Right atrium auricular region (tissue), 2 donors: ENCODE data around the gene CYP46A1. TPM values are rescaled to one million over a fixed set of nuclear protein-coding genes. Genes with fewer than 3 reads are reported as not detected.
A peak's percentile ranks its signal among the peaks of the same experiment; 100 is the strongest.

Source experiments
- DNase-seq: peaks from one replicate; pipeline ENCODE4 v3.0.0-alpha.2; 2019; ENCODE audit warnings: low spot score
- H3K27ac ChIP-seq, 2 donors: fragments of 200-600 bp; sonication (generic); 1 replicate in 1 of 2; 2 replicates in 1 of 2; pipeline ENCODE4 v1.5.1; 2016 to 2019
- H3K27me3 ChIP-seq, 2 donors: fragments of 200-600 bp; sonication (generic); one replicate each; pipeline versions ENCODE4 v1.5.1 to v1.6.0; 2017 to 2019
- H3K36me3 ChIP-seq: fragments of 200-600 bp; sonication (generic); one replicate; pipeline ENCODE4 v1.5.1; 2016
- H3K4me1 ChIP-seq, 2 donors: fragments of 200-600 bp; sonication (generic); one replicate each; pipeline versions ENCODE4 v1.5.1 to v1.6.0; 2017 to 2019
- H3K4me3 ChIP-seq, 2 donors: fragments of 200-600 bp; sonication (generic); 1 replicate in 1 of 2; 2 replicates in 1 of 2; pipeline ENCODE4 v1.5.1; 2017 to 2019; ENCODE audit warnings: mild to moderate bottlenecking in 1 of 2, moderate library complexity in 1 of 2
- H3K9me3 ChIP-seq, 2 donors: fragments of 200-600 bp; sonication (generic); one replicate each; pipeline ENCODE4 v1.5.1; 2019
- CTCF ChIP-seq, 2 donors: fragments of 200-600 bp; sonication (generic); IDR thresholded peaks; one replicate each; pipeline ENCODE4 v1.5.1; 2019; ENCODE audit warnings: antibody characterized with exemption in 2 of 2
- total RNA-seq, 2 donors: library from RNA; depleted of rRNA; stranded (reverse); fragments of >200 nt; gene quantifications; one replicate each; pipeline ENCODE4 v1.1.0, GENCODE V29; 2016

The CYP46A1 gene
- total RNA-seq, 2 donors from 2014 or later = 1.4 to 6.9 TPM

GRCh38 chr14:99740411-99740810 is 56.3 kb downstream of the CYP46A1 start:
- no peak for DNase-seq
- Histone ChIP-seq H3K27me3 (no peaks in the 10 kb centered on the region), H3K27ac (peak overlapping the region; percentile 39), H3K4me3 (no peak overlapping the region), H3K36me3 (no peaks in the 10 kb centered on the region), H3K9me3 (no peaks in the 10 kb centered on the region), H3K4me1 (peaks cover 0 to 72% of the 10 kb centered on the region in 2 donors)
- no peak for TF ChIP-seq CTCF (IDR thresholded peaks at IDR 0.05)

GRCh38 chr14:99741227-99741976 is 57.3 kb downstream of the CYP46A1 start:
- Histone ChIP-seq H3K36me3 (no peaks in the 10 kb centered on the region), H3K27ac (peak overlapping the region in 1 of 2 donors; percentile 39), H3K4me3 (no peak overlapping the region), H3K27me3 (no peaks in the 10 kb centered on the region), H3K9me3 (no peaks in the 10 kb centered on the region), H3K4me1 (peaks cover 0 to 76% of the 10 kb centered on the region in 2 donors)
- no peak for TF ChIP-seq CTCF (IDR thresholded peaks at IDR 0.05)
- DNase-seq = no peak

- H3K27me3 ChIP-seq = no peaks in the 10 kb centered on the region
- no peak overlapping the region for H3K27ac ChIP-seq
- H3K9me3 ChIP-seq = no peaks in the 10 kb centered on the region
- no peak for TF ChIP-seq CTCF (IDR thresholded peaks at IDR 0.05)
- peaks cover 0 to 76% of the 10 kb centered on the region in 2 donors for H3K4me1 ChIP-seq
- H3K4me3 ChIP-seq = no peak overlapping the region
- no peaks in the 10 kb centered on the region for H3K36me3 ChIP-seq
- no peak for DNase-seq
These were observed 58.0 kb downstream of the CYP46A1 start for GRCh38 chr14:99742074-99742473.

GRCh38 chr14:99742509-99743487 is 58.7 kb downstream of the CYP46A1 start:
- Histone ChIP-seq H3K9me3 (no peaks in the 10 kb centered on the region), H3K36me3 (no peaks in the 10 kb centered on the region), H3K27me3 (no peaks in the 10 kb centered on the region), H3K4me1 (peaks cover 0 to 76% of the 10 kb centered on the region in 2 donors), H3K27ac (no peak overlapping the region), H3K4me3 (no peak overlapping the region)
- no peak for DNase-seq
- TF ChIP-seq CTCF (IDR thresholded peaks at IDR 0.05) = no peak

- Histone ChIP-seq H3K27me3 (no peaks in the 10 kb centered on the region), H3K4me1 (peaks cover 0 to 72% of the 10 kb centered on the region in 2 donors), H3K27ac (no peak overlapping the region), H3K36me3 (no peaks in the 10 kb centered on the region), H3K9me3 (no peaks in the 10 kb centered on the region), H3K4me3 (no peak overlapping the region)
- DNase-seq = no peak
- no peak for TF ChIP-seq CTCF (IDR thresholded peaks at IDR 0.05)
These were observed 60.2 kb downstream of the CYP46A1 start for GRCh38 chr14:99744199-99744872.
